GM12878 (cell line): Measurements from ENCODE around the gene CEP250. TPM values are rescaled to one million over a fixed set of nuclear protein-coding genes. Genes with fewer than 3 reads are reported as not detected.

Source experiments
- ASH2L ChIP-seq: fragments of 300-600, 200-600 bp; sonication (generic); IDR thresholded peaks from 2 replicates; pipeline ENCODE4 v1.6.1; 2017; ENCODE audit warnings: low read depth, mild to moderate bottlenecking, borderline replicate concordance
- HDAC2 ChIP-seq: fragments of 200-600 bp; sonication (generic); IDR thresholded peaks from 2 replicates; pipeline ENCODE4 v1.6.1; 2017
- NFXL1 ChIP-seq: fragments of 450-650 bp; IDR thresholded peaks from 2 replicates; pipeline ENCODE4 v1.6.1; 2017; ENCODE audit warnings: antibody characterized with exemption, mild to moderate bottlenecking, borderline replicate concordance
- RELA ChIP-seq: fragments of 450-650 bp; IDR thresholded peaks from 2 replicates; pipeline ENCODE4 v1.8.0; 2014; ENCODE audit warnings: borderline replicate concordance; ENCODE audit not compliant: partially characterized antibody
- SIN3A ChIP-seq: IDR thresholded peaks from 2 replicates; pipeline ENCODE4 v1.6.1; 2012; ENCODE audit warnings: low read depth, low read length, improper control_type of control experiment
- polyA plus RNA-seq, 11 experiments: library from polyadenylated mRNA; depleted of rRNA in 4 of 11; unstranded in 6 of 11; stranded (reverse) in 5 of 11; fragments of >200 nt; fragmentation: Nextera tagmentation in 4 of 11; fragmentation: Illumina TruSeq in 1 of 11; extraction: Ambion mirVana in 4 of 11; extraction: Trizol in 1 of 11; gene quantifications; 1 replicate in 1 of 11; 2 replicates in 10 of 11; pipeline versions ENCODE4 v1.2.1 to v1.2.3, GENCODE V29; 2011 to 2016; ENCODE audit warnings: inconsistent platforms in 2 of 11, missing spikeins in 2 of 11, low read depth in 1 of 11
- total RNA-seq, 4 experiments: library from RNA; depleted of rRNA in 3 of 4; stranded (reverse); fragments of >200 nt in 3 of 4; fragmentation: Illumina TruSeq in 1 of 4; extraction: Trizol in 1 of 4; gene quantifications; 2 replicates each; pipeline versions ENCODE4 v1.2.1 to v1.2.3, GENCODE V29; 2013 to 2021
- TF ChIP-seq, protein P1 (sequence below): fragments of 450-650 bp; IDR thresholded peaks from 2 replicates; pipeline ENCODE4 v1.6.1; 2017; ENCODE audit warnings: antibody characterized with exemption, mild to moderate bottlenecking, moderate library complexity
- TF ChIP-seq, protein P2 (sequence below): fragments of 450-650 bp; IDR thresholded peaks from 2 replicates; pipeline ENCODE4 v1.6.1; 2016; ENCODE audit warnings: mild to moderate bottlenecking
- TF ChIP-seq, protein P3 (sequence below): fragments of 450-650 bp; IDR thresholded peaks from 2 replicates; pipeline ENCODE4 v1.6.1; 2016; ENCODE audit warnings: mild to moderate bottlenecking, moderate library complexity, borderline replicate concordance
- TF ChIP-seq, protein P4 (sequence below): IDR thresholded peaks from 2 replicates; pipeline ENCODE4 v1.6.1; 2012; ENCODE audit warnings: improper control_type of control experiment, low read depth, low read length; ENCODE audit not compliant: insufficient replicate concordance

CEP250 gene
- total and polyA plus RNA-seq, 10 of the 15 experiments (the other 5 are each of a cell fraction or from before 2014, with no cell fraction given) = 2.4 to 41.6 (median 25.7) TPM

DNA sequence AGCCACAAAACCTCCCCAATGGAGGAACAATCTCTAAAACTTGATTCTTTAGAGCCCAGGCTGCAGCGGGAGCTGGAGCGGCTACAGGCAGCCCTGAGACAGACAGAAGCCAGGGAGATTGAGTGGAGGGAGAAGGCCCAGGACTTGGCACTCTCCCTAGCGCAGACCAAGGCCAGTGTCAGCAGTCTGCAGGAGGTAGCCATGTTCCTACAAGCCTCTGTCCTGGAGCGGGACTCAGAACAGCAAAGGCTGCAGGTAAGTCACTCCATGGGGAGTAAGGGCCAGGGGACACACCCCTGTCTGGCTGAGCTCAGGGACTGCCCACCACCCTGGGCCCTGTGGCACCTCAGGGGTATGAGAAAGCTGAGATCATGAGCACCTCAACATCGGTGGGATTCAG lies 49.4 kb downstream of the CEP250 start (continued):
- TF ChIP-seq, protein P1, sequence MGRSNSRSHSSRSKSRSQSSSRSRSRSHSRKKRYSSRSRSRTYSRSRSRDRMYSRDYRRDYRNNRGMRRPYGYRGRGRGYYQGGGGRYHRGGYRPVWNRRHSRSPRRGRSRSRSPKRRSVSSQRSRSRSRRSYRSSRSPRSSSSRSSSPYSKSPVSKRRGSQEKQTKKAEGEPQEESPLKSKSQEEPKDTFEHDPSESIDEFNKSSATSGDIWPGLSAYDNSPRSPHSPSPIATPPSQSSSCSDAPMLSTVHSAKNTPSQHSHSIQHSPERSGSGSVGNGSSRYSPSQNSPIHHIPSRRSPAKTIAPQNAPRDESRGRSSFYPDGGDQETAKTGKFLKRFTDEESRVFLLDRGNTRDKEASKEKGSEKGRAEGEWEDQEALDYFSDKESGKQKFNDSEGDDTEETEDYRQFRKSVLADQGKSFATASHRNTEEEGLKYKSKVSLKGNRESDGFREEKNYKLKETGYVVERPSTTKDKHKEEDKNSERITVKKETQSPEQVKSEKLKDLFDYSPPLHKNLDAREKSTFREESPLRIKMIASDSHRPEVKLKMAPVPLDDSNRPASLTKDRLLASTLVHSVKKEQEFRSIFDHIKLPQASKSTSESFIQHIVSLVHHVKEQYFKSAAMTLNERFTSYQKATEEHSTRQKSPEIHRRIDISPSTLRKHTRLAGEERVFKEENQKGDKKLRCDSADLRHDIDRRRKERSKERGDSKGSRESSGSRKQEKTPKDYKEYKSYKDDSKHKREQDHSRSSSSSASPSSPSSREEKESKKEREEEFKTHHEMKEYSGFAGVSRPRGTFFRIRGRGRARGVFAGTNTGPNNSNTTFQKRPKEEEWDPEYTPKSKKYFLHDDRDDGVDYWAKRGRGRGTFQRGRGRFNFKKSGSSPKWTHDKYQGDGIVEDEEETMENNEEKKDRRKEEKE = no peak
- TF ChIP-seq, protein P2, sequence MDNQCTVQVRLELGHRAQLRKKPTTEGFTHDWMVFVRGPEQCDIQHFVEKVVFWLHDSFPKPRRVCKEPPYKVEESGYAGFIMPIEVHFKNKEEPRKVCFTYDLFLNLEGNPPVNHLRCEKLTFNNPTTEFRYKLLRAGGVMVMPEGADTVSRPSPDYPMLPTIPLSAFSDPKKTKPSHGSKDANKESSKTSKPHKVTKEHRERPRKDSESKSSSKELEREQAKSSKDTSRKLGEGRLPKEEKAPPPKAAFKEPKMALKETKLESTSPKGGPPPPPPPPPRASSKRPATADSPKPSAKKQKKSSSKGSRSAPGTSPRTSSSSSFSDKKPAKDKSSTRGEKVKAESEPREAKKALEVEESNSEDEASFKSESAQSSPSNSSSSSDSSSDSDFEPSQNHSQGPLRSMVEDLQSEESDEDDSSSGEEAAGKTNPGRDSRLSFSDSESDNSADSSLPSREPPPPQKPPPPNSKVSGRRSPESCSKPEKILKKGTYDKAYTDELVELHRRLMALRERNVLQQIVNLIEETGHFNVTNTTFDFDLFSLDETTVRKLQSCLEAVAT = no peak
- TF ChIP-seq NFXL1 = no peak
- no peak for TF ChIP-seq SIN3A
- TF ChIP-seq, protein P3, sequence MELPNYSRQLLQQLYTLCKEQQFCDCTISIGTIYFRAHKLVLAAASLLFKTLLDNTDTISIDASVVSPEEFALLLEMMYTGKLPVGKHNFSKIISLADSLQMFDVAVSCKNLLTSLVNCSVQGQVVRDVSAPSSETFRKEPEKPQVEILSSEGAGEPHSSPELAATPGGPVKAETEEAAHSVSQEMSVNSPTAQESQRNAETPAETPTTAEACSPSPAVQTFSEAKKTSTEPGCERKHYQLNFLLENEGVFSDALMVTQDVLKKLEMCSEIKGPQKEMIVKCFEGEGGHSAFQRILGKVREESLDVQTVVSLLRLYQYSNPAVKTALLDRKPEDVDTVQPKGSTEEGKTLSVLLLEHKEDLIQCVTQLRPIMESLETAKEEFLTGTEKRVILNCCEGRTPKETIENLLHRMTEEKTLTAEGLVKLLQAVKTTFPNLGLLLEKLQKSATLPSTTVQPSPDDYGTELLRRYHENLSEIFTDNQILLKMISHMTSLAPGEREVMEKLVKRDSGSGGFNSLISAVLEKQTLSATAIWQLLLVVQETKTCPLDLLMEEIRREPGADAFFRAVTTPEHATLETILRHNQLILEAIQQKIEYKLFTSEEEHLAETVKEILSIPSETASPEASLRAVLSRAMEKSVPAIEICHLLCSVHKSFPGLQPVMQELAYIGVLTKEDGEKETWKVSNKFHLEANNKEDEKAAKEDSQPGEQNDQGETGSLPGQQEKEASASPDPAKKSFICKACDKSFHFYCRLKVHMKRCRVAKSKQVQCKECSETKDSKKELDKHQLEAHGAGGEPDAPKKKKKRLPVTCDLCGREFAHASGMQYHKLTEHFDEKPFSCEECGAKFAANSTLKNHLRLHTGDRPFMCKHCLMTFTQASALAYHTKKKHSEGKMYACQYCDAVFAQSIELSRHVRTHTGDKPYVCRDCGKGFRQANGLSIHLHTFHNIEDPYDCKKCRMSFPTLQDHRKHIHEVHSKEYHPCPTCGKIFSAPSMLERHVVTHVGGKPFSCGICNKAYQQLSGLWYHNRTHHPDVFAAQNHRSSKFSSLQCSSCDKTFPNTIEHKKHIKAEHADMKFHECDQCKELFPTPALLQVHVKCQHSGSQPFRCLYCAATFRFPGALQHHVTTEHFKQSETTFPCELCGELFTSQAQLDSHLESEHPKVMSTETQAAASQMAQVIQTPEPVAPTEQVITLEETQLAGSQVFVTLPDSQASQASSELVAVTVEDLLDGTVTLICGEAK = no peak
- no peak for TF ChIP-seq ASH2L
- TF ChIP-seq, protein P4, sequence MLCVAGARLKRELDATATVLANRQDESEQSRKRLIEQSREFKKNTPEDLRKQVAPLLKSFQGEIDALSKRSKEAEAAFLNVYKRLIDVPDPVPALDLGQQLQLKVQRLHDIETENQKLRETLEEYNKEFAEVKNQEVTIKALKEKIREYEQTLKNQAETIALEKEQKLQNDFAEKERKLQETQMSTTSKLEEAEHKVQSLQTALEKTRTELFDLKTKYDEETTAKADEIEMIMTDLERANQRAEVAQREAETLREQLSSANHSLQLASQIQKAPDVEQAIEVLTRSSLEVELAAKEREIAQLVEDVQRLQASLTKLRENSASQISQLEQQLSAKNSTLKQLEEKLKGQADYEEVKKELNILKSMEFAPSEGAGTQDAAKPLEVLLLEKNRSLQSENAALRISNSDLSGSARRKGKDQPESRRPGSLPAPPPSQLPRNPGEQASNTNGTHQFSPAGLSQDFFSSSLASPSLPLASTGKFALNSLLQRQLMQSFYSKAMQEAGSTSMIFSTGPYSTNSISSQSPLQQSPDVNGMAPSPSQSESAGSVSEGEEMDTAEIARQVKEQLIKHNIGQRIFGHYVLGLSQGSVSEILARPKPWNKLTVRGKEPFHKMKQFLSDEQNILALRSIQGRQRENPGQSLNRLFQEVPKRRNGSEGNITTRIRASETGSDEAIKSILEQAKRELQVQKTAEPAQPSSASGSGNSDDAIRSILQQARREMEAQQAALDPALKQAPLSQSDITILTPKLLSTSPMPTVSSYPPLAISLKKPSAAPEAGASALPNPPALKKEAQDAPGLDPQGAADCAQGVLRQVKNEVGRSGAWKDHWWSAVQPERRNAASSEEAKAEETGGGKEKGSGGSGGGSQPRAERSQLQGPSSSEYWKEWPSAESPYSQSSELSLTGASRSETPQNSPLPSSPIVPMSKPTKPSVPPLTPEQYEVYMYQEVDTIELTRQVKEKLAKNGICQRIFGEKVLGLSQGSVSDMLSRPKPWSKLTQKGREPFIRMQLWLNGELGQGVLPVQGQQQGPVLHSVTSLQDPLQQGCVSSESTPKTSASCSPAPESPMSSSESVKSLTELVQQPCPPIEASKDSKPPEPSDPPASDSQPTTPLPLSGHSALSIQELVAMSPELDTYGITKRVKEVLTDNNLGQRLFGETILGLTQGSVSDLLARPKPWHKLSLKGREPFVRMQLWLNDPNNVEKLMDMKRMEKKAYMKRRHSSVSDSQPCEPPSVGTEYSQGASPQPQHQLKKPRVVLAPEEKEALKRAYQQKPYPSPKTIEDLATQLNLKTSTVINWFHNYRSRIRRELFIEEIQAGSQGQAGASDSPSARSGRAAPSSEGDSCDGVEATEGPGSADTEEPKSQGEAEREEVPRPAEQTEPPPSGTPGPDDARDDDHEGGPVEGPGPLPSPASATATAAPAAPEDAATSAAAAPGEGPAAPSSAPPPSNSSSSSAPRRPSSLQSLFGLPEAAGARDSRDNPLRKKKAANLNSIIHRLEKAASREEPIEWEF = no peak
- no peak for TF ChIP-seq RELA
- TF ChIP-seq HDAC2 = no peak
